IMR-90 (cell line): ENCODE results near the gene PAX1.

ENCODE experiments used
- CEBPB ChIP-seq: IDR thresholded peaks from 2 replicates; pipeline ENCODE4 v1.6.1; 2012; ENCODE audit warnings: low read depth, low read length, improper control_type of control experiment
- CHD1 ChIP-seq: IDR thresholded peaks from 2 replicates; pipeline ENCODE4 v1.6.1; 2012; ENCODE audit warnings: low read depth, low read length, improper control_type of control experiment
- CTCF ChIP-seq: conservative IDR thresholded peaks from 2 replicates; pipeline ENCODE4 v1.5.1; 2012; ENCODE audit warnings: mild to moderate bottlenecking, low read depth, low read length, improper control_type of control experiment
- FOS ChIP-seq: fragments of 150-350 bp; IDR thresholded peaks from 2 replicates; pipeline ENCODE4 v1.6.1; 2016; ENCODE audit warnings: low read depth, low read length
- MAFK ChIP-seq: IDR thresholded peaks from 2 replicates; pipeline ENCODE4 v1.6.1; 2012; ENCODE audit warnings: low read depth, low read length, improper control_type of control experiment
- MXI1 ChIP-seq: IDR thresholded peaks from 2 replicates; pipeline ENCODE4 v1.6.1; 2012; ENCODE audit warnings: low read depth, mild to moderate bottlenecking, low read length, moderate library complexity, borderline replicate concordance
- POLR2A ChIP-seq: IDR thresholded peaks from 2 replicates; pipeline ENCODE4 v1.6.1; 2012; ENCODE audit warnings: mild to moderate bottlenecking, low read depth, low read length
- RAD21 ChIP-seq: IDR thresholded peaks from 2 replicates; pipeline ENCODE4 v1.6.1; 2012; ENCODE audit warnings: low read length, improper control_type of control experiment
- RCOR1 ChIP-seq: IDR thresholded peaks from 2 replicates; pipeline ENCODE4 v1.6.1; 2012; ENCODE audit warnings: mild to moderate bottlenecking, low read length, improper control_type of control experiment; ENCODE audit not compliant: insufficient replicate concordance
- RFX5 ChIP-seq: IDR thresholded peaks from 2 replicates; pipeline ENCODE4 v1.8.0; 2012; ENCODE audit warnings: low read depth, mild to moderate bottlenecking, low read length, moderate library complexity
- TF ChIP-seq, protein P1 (sequence below): fragments of 150-350 bp; IDR thresholded peaks from 2 replicates; pipeline ENCODE4 v1.6.1; 2017; ENCODE audit warnings: mild to moderate bottlenecking, antibody characterized with exemption, low read length, low read depth

DNA sequence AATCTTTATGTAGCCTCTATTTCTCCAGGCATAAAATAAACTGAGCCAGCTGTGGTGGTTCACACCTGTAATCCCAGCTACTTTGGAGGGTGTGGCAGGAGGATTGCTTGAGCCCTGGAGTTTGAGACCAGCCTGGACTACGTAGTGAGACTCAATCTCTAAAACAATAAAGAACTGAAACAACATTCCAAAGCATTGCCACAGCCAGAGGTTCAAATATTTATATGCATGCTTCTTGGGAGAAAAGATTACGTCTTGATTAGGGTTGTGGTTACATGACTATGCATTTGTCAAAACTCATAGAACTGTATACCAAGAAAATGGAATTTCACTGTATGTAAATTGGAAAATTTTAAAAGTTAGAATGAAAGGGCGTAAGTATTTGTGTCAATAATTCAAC, 27.7 kb upstream of the PAX1 start:
- no peak for TF ChIP-seq FOS
- no peak for TF ChIP-seq CTCF
- TF ChIP-seq CEBPB: no peak
- no peak for TF ChIP-seq POLR2A
- TF ChIP-seq RAD21: no peak
- no peak for TF ChIP-seq MAFK
- TF ChIP-seq RCOR1: no peak
- no peak for TF ChIP-seq MXI1
- TF ChIP-seq RFX5: no peak
- TF ChIP-seq, protein P1, sequence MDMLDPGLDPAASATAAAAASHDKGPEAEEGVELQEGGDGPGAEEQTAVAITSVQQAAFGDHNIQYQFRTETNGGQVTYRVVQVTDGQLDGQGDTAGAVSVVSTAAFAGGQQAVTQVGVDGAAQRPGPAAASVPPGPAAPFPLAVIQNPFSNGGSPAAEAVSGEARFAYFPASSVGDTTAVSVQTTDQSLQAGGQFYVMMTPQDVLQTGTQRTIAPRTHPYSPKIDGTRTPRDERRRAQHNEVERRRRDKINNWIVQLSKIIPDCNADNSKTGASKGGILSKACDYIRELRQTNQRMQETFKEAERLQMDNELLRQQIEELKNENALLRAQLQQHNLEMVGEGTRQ: no peak
- no peak for TF ChIP-seq CHD1
